Loucy (cell line): ENCODE measurements around the gene CACNA1C.

ENCODE experiments used
- CTCF ChIP-seq: fragments of 200-600 bp; sonication (generic); conservative IDR thresholded peaks from 2 replicates; pipeline ENCODE4 v1.5.1; 2014; ENCODE audit warnings: mild to moderate bottlenecking, antibody characterized with exemption, low read length
- EZH2phosphoT487 ChIP-seq: fragments of 200-600 bp; IDR thresholded peaks from 2 replicates; pipeline ENCODE4 v1.6.1; 2018; ENCODE audit warnings: antibody characterized with exemption, mild to moderate bottlenecking, moderate library complexity, borderline replicate concordance

- TF ChIP-seq CTCF (no peak), EZH2phosphoT487 (no peak)
Observed at GRCh38 chr12:2451025-2451424, 398.2 kb downstream of the CACNA1C start.
